GM12872 (cell line): Measurements from ENCODE around the gene PSMA6.

Experiments used
- TF ChIP-seq, protein P1 (sequence below): IDR thresholded peaks from 3 replicates; pipeline ENCODE4 v1.5.1; 2011; ENCODE audit warnings: low read depth, mild to moderate bottlenecking, low read length, moderate library complexity; ENCODE audit not compliant: insufficient read depth

Gene PSMA6

DNA sequence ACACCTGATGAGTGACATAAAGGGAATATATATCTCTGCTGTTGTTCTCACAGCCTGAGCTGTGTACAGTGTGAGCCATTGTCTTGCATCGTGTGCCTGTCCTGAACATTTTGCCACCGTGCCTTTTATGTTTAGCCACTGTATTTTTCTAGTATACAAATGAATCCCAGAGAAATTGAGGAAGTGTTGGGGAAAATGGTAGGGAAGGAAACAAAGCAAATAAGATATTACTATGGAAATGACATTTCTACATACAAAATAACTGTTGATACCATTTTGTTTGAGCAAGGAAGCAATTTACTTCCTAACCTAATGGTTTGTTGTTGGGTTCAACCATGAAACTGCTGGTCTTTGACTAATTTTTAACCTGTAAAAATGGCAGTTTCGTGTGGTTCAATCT is 5.5 kb downstream of the PSMA6 start:
- TF ChIP-seq, protein P1, sequence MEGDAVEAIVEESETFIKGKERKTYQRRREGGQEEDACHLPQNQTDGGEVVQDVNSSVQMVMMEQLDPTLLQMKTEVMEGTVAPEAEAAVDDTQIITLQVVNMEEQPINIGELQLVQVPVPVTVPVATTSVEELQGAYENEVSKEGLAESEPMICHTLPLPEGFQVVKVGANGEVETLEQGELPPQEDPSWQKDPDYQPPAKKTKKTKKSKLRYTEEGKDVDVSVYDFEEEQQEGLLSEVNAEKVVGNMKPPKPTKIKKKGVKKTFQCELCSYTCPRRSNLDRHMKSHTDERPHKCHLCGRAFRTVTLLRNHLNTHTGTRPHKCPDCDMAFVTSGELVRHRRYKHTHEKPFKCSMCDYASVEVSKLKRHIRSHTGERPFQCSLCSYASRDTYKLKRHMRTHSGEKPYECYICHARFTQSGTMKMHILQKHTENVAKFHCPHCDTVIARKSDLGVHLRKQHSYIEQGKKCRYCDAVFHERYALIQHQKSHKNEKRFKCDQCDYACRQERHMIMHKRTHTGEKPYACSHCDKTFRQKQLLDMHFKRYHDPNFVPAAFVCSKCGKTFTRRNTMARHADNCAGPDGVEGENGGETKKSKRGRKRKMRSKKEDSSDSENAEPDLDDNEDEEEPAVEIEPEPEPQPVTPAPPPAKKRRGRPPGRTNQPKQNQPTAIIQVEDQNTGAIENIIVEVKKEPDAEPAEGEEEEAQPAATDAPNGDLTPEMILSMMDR, result no peak

DNA sequence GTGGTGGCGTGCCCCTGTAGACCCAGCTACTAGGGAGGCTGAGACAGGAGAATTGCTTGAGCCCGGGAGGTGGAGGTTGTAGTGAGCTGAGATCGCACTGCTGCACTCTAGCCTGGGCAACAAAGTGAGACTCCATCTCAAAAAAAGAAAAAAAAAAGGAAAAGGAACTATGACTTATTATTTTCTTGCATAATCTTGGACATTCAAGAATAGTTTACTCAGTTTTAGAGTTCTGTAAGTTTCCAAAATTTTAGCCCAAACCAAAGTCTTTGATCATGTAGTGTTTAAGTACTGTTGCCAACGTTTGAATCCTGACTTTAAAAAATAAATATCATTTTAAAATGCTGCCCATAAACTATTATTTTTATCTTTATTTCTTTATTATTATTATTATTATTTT is 6.2 kb downstream of the PSMA6 start:
- TF ChIP-seq, protein P1, result no peak

DNA sequence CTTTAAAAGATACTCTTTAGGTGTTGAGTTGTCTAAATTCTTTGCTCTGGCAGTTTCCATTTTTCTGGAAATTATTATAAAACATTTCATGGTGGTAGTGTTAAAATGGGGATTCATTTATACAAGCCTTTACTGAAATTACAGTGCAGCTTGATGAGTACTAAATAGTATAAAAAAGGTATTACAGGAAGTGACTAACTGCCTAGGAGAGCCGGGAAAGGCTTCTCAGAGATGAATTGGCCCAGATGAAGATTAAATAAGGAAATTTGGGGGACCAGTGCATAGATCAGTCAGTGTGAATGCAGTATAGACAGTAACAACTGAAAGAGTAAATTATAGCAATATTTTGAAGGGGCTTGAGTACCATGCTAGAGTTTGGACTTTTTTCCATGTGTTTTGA is 7.5 kb downstream of the PSMA6 start:
- TF ChIP-seq, protein P1, result no peak

DNA sequence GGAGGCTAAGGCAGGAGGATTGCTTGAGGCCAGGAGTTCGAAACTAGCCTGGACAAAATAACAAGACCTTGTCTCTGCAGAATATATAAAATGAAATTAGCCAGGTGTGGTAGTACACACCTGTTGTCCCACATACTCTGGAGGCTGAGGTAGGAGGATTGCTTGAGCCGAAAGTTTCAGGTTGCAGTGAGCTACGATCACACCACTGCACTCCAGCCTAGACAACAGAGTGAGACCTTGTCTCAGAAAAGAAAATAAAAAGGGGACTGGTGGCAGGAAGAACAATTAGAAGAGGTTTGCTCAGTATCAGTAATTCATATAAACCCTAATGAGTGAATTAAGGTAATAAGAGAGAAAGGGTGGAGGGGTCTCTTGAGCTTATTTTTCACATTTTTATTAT is 8.0 kb downstream of the PSMA6 start:
- TF ChIP-seq, protein P1, result no peak

DNA sequence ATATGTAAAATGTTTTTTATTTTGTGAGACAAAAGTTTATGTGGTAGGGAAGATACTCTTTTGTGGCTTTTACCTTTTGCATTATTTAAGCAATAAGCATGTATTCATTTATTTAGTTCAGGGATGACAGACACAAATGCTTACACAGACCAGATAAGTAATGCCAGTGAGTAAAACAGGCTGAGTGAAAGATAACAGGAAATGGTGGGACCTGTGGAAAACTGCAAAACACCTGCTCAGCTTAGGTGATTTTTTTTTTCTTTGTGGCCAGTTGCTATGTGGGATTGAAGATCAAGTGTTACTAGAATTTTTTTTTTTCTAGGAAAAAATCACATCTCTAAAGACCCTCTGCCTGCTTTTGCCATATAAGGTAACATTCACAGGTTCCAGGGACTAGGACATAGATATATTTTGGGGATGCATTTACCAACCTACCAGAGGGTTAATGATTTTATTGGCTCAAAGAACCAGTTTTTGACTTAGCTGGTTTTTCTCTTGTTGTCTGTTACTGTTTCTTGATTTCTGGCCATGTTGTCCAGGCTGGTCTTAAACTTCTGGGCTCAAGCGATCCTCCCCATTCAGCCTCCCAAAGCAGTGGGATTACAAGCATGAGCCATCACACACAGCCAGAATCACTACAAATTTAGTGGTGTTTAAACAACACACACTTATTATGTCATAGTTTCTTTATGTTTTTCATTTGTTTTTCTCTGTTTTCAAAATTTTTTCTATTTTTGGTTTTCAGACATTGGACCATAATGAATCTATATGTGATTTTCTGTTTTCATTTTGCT is 9.8 kb downstream of the PSMA6 start:
- TF ChIP-seq, protein P1, result no peak

DNA sequence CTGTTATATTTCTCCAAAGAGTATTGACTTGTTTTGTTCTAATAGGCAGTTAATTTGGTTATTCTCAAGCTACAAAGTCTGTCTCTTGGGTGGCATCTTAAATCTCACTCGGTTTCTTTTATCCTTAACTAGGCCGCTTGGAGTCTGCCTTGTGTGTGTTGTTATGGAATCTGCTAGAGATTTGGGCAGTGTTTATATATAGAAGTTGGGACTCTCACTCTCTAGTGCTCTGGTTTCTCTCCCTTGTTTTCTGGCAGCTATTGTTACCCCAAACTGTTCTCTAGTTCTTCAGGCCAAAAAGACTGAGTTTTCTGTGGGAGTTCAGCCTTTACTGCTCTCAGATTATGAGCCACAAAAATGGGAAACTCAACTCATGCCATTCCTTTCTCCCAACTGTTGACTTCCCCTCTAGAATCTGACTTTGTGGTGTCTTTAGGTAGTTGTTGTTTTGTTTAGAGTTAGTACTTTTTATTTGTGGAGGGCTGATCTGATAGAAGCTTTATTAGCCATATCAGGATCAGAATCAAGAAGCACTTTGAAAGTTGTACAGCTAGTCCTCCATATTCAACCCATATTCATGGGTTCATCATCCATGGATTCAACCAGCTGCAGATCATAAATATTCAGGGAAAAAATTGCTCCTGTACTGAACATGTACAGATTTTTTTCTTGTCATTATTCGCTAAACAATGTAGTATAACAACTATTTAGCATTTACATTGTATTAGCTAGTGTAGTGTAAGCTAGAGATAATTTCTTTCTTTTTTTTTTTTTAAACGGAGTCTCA is 11.2 kb downstream of the PSMA6 start:
- TF ChIP-seq, protein P1, result no peak

DNA sequence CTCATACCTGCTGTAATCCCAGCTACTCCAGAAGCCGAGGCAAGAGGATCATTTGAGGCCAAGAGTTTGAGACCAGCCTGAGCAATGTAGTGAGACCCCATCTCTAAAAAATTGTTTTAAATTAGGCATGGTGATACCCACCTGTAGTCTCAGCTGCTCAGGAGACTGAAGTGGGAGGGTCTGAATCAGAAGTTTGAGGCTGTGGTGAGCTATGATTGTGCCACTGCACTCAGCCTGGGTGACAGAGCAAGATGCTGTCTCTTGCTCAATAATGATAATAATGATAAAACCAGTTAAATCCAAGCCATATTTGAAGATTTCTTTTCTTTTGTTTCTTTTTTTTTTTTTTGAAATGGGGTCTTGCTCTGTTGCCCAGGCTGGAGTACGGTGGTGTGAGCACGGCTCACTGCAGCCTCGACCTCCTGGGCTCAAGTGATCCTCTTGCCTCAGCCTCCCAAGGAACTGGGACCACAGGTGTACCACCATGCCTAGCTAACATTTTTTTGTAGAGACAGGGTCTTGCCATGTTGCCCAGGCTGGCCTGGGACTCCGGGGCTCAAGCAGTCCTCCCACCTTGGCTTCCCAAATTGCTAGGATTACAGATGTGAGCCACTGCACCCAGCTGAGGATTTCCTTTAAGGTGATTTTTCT is 12.8 kb downstream of the PSMA6 start:
- TF ChIP-seq, protein P1, result no peak
